ENCODE measurements around the gene FEZF1.

The FEZF1 gene

DNA sequence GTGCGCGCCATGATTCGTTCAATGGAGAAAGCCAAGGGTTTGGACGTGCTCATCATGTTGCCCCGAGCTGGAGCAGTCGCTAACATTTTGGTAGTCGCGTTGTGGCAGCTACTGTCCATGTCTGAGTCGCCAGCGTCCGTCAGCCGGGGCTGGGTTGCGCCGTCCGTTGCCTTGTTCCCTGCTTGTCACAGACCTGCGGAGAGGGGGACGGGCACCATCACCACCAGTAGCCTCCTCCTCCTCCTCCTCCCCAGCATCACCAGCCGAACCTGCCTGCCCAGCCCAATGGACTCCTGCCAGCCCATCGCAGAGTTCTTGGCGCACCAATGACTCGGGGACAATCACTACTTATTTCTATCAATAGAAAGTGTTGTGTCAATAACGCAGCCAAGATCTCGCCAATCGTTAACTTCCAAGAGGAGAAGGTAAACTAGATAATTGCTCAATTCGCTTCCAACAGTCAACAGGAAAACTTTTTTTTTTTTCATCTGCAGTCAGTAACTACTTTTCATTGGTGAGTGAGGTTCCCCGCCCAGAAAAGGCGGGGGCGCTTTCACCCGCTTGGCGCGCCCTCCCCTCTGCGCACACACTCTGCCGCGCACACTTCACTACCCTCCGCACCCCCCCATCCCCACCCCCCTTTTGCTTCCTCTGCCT is at the start of gene FEZF1:
FEZF1 (minus strand) TSS at position 432 of the 657 bp plus-strand sequence; CDS start at position 119, 313 bp downstream.
- DNase-seq = no peak

DNA sequence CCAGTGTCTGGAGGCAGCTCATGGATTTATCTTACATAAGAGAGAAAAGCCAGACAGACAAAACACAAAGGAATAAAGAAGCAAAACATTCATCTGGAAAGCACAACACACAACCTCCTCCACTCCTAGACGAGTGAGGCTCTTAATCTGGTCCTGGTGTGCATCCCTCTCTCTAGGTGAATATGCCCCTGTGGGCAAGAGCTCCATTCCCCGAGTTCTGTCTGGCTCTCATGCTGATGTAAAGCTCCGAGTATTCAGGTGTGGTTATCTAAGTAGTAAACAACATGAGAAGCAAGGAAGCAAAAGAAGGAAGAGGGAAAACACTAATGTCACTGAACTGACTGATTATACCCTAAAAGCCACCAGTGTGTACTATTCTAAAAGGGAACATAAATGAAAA is 47.9 kb upstream of the FEZF1 start:
- DNase-seq = no peak

DNA sequence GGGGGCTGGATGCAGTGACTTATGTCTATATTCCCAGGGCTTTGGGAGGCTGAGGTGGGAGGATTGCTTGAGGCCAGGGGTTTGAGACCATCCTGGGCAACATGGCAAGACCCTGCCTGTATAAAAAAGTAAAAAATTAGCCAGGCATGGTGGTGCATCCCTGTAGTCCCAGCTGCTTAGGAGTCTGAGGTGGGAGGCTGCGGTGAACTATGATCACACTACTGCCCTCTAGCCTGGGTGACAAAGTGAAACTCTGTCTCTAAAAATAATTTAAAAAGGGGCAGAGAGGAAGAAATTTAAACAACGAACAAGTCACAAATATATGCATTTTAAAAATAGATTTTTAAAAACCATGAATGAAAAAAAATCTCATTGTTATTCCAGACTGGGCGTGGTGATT is 46.2 kb upstream of the FEZF1 start:
- no peak for DNase-seq

DNA sequence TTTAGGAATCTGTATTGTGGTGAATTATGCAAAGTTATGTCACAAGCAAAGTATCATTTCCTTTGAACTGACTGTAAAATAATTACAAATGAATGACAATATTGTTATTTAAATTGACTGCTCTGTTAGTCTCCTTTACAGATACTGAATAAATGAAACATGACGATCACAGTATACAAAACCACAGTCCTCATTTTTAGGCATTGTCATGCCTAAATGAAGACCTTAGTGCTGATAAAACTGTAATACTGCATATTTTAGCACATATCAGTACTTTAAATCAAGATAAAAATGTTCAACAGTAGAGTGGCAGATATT is 39.7 kb upstream of the FEZF1 start:
- DNase-seq = no peak

DNA sequence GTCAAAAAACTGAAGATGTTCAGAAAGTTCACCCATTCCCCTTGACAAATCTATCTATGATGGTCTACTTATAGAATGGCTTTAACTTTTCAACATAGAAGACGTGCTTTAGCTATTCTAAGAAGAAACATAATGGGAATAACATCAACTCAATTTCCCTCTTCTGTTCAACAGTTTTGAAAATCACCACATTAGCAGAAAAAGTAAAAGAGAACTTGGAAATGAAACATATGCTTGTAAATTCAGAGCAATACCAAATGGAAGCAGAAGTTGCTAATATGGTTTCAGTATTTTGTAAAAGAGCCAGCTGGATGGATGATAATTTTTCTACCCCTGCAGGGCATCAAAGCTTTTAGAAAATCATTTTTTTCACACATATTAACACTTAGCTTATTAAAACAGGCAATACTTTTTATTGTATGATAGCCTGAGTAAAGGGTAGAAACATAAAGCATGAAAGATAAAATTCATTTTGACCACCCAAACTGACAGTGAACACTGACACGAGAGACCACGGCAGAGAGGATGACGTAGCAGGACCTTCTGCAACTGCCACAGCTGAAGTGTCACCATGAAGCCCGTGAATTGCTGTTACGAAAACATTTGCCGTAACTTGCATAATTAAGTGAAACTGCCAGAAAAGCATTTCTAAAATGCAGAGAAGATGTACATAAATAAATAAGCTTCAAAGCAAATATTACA is 39.2 kb upstream of the FEZF1 start:
- DNase-seq = no peak

DNA sequence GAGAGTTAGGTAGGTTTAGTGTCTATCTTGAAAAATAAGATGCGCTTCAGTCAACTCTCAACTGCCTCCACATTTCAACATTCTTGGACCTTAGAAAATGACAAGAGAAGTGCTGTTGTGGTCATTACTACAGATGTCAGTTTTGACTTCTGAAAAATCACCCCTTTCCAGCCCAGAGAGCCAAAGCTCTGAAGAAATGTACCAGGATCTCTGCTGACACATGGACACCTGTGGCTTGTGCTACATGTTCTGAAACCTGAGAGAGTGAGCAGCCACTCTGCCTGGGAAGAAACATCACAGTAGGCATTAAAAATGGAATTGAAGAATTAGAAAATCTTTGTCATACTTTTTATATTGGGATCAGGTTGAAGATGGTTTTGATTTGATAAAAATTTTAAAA is 35.9 kb upstream of the FEZF1 start:
- DNase-seq = no peak

DNA sequence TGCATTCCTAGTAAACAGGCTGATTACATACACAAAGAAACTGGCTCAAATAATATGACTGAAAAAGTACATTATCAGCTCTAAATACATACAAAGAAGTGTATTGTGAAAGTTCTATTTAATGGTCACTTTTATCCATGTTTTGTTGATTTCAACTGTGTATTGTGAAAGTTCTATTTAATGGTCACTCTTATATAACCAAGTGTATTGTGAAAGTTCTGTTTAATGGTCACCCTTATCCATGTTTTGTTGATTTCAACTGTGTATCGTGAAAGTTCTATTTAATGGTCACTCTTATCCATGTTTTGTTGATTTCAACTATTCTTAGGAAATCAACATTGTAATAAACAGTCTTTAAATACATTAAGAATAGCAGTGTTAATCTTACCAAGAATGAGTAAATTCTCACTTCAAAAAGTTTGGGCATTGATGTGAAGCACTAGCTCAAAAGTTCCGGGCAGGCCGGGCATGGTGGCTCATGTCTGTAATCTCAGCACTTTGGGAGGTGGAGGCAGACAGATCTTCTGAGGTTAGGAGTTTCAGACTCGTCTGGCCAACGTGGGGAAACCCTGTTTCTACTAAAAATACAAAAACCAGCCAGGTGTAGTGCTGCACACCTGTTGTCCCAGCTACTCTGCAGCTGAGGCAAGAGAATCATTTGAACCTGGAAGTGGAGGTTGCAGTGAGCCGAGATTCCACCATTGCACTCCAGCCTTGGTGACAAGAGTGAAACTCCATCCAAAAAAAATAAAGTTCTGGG is 34.8 kb upstream of the FEZF1 start:
- no peak for DNase-seq

DNA sequence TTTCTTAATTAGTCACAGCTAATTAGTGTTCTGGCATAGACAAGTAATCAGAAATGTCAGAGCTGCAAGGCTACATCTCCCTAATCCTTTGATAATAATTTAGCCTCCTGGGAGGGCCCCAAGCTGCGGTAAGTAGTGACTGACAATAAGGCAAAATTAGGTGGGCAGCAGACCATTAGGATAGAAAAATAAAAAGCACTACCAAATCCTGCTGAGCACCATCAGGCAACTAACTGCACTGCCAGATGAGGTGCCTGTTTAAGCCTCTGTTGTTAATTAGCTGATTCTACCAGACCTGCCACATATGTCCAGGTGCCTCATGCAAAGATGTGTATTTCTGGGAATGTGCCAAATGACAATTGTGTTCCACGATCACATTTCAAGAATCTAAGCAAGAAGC is 32.5 kb upstream of the FEZF1 start:
- DNase-seq = no peak

DNA sequence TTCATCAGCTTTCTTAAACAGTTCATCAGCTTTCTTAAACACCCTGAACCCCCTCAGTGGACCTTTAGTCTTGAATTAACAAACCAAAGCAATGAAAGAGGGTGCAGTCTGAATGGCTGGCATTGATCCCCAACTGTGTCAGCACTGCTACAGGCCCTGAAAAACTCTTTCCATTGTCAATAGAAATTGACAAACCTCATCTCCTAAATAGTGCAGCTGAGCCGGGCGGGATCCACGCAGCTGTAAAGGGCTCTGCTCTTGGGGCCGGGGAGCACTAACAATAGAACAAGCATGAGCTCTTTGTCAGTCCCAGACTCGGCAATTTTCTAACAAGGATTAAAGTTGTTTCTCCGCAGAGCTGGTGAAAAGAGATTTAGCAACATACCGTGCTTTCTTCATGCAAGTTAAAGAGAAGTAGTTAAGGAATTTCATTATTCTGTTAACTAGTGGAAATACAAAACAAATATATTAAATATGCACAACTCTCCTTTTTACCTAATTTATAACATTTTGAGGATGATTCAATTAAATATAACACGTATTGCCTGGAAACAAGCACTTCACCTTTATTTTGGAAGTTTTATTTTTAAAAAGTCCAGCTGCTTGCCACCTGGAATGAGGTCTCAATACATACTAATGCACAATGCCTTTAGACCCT is 24.7 kb upstream of the FEZF1 start:
- DNase-seq = no peak

DNA sequence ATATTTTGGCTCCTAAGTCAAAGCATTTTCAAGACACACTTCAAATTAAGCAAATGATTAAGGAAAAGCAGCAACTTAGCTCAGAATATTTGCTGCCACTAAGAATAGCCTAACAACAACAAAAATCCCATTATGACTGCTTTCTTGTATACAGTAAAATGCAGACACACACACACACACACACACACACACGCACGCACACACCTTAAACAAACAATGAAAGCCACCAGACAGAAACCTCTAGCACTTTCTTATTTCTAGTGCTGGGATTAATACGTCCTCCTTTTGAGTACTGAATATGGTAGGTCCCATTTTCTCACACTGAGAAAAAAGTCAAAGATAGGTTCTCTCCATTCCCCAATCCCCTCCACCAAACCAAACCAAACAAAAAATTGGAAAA is 23.4 kb upstream of the FEZF1 start:
- no peak for DNase-seq

DNA sequence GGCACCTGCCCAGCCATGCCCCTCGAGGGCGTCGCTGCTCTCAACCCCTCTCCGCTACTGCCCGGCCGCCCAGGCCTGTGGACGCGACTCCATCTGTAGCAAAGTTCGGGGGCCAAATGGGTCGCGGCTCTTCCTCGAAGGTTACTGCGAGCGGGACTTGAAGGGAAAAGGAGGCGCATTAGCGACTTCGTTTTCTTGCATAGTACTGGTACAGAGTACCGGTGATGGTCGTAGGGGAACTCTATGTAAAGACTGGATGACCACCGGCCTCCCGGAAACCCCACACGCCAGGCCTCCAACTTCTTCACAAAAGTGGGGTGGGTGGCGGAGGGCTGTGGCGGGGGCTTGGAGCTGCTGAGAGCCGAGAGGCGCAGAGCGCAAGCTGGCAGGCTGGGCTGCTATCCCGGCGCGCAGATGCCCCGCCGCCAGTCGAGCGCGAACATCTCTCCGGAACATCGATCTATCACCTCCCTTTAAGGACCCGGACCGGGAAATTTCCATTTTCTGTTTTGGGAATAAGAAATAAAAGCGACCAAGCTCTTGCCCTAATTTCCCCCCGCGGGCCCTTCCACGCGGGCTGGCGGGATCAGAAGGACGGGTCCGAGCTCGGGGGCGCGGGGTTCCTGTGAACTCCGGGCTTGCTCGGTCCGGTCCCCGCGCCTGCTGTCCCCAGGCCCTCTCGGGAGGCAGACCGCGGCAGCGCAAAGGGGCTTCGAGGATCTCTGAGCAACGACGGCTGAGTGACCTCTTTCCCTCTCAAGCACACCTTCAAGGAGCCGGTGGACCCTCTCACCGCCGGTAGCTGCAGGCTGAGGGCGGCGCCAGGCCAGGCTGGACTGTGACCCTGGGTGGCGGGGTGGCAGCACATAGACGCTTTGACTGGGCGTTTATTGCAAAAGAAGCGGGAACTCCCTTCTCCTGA is 12.2 kb upstream of the FEZF1 start:
- DNase-seq = no peak

DNA sequence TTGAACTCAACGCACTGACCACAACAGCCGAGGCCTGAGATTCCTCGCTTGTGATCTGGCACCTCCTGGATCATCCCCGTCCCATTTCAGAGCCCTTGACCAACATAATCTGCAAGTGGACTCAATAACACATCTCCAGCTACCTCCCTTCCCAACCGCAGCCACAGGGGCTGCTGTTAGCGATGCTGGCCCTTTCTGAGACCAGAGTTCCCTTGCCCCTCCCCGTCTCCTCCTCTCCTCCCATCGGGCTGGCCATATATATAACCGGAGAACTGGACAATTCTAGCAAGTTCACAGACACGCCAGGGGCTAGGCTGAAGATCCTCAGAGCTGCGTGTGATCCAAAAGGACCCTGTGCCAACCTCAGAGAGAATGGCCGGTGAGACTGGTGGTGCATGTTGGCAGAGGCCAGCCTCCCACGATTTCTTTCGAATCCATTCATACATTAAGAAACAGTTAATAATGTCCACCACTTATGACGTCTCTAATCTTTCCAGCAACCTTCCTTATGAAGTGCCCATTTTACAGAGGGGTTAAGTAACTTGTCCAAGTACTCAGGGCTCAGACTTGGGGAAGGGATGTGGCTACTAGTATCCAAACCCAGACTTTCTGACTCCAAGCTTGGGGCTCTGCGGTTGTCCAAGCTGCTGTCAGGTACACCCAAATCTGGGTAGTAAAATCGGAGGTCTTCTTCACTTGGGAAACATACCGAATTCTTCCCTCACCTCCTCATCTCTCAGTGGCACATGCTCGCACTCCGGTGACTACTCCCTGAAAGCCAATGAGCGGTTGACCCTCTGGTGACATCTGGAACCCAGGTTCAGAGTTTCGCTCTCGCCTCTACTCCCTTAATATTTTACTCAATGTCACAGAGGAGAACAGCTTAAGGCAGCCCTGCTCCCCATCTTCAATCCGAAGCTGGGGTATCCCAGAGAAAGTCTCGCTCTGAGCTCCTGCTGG is 11.2 kb upstream of the FEZF1 start:
- DNase-seq = no peak

DNA sequence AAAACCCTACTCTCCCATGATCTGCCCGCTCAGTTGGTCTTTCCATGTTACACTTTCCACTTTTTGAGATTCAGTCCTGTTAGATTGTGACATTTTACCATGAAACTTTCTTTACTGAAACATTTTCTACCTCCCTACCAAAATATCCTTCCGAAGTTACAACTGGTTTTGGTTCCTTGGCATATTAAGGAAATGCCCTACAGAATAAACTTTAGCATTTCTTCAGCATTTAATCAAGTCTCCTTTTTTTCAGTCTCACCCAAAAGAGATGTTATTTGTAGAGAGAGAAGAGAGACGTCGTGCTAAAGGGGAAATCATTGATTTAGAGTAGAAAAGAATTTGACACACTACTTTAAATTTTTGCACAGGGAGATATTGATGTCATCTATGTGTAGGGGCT is 9.7 kb upstream of the FEZF1 start:
- DNase-seq = no peak

DNA sequence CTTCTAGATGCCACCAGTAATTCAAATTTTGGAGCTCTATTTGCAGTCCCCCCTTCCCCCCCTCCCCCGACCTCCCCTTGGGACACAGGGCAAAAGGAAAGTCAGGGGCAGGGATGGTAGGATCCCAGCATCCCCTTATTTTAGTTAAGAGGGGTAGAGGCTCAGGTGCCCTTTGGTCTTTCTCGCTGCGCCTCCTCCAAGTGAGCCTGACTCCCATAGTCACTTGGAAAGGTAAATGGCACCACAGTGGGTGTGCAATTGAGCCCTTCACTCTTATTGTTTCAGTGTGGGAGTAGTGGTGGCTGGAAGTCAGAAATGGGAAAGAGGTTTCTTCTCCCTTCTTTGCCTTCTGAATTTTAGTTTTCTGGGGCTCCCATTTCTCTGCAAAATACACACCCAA is 8.2 kb upstream of the FEZF1 start:
- DNase-seq = no peak

DNA sequence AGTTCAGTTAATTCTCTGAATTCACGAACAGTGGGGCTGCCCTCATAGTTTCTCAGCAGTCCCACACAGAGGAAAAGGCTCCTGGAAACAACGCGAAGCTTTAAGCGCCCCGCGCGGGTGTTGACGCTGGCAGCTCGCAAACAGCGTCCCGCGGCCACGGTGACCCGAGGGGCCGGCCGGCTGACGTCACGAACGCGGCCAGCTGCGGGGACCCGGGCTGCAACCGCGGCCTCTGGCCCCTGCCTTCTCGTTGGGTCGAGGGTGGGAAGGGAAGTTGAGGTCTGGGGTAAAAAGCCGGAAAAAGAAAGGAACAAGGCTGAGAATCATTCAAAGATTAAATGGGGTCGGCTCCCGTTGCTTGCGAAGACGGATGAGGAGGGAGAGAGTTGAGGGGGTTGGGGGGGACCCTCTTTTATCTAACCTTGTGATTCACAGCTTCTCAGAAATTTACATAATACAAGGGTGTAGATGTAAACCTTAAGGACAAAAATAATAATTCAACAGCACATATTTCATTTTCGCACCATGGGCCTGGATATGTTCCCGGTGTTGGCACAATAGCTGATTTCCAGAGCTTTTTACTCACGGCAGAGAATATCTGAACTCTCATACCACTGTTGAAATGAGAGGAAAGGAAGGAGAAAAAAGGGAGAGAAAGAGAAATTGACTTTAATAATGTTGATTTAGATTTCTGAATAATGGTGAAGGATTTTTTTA is 7.3 kb upstream of the FEZF1 start:
- no peak for DNase-seq

DNA sequence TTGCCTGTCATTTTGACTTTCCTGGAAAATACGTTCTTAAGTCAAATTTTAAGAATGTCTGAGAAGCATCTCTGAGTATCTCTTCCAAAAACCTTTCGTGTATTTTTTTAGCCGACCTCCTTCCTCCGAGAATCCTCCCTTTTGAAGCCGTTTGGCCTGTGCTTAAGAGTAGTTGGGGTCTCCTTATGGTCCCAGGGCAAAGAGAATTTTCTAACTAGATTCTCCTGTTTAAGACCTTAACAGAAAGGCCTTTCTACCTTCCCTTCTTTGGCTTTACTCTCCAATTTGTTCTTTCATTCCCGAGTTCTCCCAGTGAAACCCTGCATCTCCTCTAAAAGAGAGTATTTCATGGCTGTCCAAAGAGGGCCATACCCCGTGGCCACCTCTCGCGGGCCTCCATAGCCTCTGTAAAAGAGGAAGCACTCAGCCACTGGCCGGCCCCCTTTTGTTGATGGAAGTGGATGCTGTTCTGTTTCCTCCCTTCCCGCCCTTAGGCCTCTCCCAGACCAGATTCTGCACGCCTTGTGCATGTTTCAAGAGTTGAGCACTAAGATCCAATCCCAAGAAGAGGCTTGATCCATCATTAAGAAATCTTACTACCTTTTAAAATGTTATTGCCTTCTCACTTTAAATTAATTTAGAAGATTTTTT is 6.6 kb upstream of the FEZF1 start:
- DNase-seq = no peak

DNA sequence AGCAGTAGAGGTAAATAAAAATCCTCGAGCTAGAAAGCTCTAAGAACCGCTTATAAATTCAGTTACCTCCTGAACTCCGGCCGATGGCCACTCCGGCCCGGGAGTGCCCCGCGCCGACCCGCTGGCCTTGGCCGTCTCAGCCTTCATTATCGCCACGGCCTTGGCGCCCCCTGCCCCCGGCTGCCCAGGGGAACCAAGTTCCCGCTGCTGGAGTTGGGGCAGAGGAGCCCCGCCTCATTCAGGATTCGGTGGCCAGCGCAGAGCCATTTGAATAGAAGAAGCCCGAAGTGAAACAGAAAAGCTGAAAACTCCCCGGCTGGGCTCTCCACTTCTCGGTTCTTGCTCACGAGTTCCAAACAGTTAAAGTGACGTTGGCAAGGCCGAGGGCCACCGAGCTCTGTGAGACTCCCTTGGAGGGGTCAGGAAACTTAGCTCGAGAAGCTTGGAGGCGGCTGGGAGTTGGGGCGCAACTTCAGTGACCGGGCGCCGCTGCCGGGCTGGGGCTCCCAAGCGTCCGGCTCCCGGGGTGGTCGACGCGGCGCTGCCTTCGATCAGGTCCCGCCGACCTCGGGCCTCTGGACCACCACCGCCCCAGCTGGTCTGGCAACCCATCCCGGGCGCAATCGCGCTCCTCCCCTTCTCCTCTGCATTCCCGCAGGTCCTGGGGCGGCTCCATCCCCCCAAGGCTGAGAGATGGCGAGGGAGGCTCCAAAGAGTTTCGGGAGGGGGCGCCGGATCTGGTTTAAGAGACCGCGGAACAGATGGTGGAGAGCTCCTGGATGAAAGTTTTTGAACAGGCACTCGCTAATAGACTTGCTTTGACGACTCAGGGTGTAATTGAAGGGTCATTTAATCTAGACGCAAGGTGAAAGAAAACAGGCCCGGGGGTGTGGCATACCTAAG is 5.8 kb upstream of the FEZF1 start:
- DNase-seq = no peak

DNA sequence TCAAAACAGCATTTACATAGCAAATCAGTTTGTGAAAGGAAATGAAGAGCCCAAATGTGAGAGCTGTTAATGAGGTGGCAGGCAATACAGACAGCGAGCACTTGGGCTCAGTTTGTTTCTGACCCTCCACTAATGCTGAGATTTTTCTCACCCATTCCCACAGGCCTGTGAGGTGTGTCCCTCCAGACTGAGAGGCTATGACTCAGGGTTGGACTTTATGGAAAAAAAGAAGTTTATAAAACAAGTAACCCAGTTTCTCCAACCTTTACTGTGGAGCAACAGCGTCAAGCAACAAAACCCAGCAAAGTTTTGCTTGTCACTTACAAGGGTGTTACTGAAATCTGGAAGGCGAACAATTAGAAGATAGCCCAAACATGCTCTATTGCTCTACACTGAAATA is 4.9 kb upstream of the FEZF1 start:
- DNase-seq = no peak

DNA sequence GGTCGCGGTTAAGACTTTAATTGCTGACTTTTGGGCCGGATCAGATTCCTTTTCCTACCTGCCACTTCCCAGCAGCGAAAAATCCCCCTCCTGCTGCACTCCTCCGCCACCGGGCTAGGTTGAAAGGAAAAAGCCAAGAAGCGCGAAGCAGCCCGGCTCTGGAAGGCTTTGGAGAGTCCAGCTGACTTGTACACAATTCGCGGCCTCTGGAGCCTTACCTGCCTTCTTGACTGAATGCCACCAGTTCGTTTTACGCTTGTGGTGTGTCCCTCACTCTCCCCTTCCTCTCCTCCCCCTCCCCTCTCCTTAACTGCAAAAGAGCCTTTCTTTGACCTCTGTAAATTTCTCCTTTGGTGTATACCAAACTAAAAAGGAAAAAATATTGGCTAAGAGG is 2.7 kb upstream of the FEZF1 start:
- no peak for DNase-seq

Data from CD4-positive, alpha-beta T cell treated with Interleukin-21 for 1 hour (primary cell).